Progenitor cell of endocrine pancreas (in vitro differentiated cells): ENCODE results near the gene NDUFA8. TPM values are rescaled to one million over a fixed set of nuclear protein-coding genes. Genes with fewer than 3 reads are reported as not detected.

ENCODE experiments used
- DNase-seq: peaks from one replicate; pipeline ENCODE4 v3.0.0; 2021; ENCODE audit warnings: low spot score; ENCODE audit not compliant: unreplicated experiment
- H3K27ac Mint-ChIP-seq: 2 replicates; pipeline ENCODE4 v1.8.0; 2021; ENCODE audit warnings: mild to moderate bottlenecking, moderate library complexity, mixed read lengths
- H3K27me3 Mint-ChIP-seq: 2 replicates; pipeline ENCODE4 v1.8.0; 2021; ENCODE audit warnings: mixed read lengths
- H3K36me3 Mint-ChIP-seq: 2 replicates; pipeline ENCODE4 v1.8.0; 2022; ENCODE audit warnings: mixed read lengths; ENCODE audit not compliant: insufficient read depth
- H3K4me1 Mint-ChIP-seq: 2 replicates; pipeline ENCODE4 v1.8.0; 2021; ENCODE audit warnings: low read depth, mixed read lengths
- H3K4me3 Mint-ChIP-seq: 2 replicates; pipeline ENCODE4 v1.8.0; 2021; ENCODE audit warnings: low read depth, mild to moderate bottlenecking, moderate library complexity, mixed read lengths
- H3K9me3 Mint-ChIP-seq: 2 replicates; pipeline ENCODE4 v1.8.0; 2021; ENCODE audit warnings: low read depth, mixed read lengths
- CTCF ChIP-seq: fragments of 200-600 bp; sonication (generic); IDR thresholded peaks from one replicate; pipeline ENCODE4 v1.5.0; 2021; ENCODE audit warnings: antibody characterized with exemption, mild to moderate bottlenecking; ENCODE audit not compliant: unreplicated experiment
- total RNA-seq: library from RNA; stranded (reverse); gene quantifications from 2 replicates; pipeline ENCODE4 v1.2.1, GENCODE V29; 2021

Gene NDUFA8
- total RNA-seq, 1 donor from 2014 or later: 43.1 TPM

- Mint-ChIP-seq H3K4me3 (no peak overlapping the region), H3K9me3 (no peaks in the 10 kb centered on the region), H3K36me3 (no peaks in the 10 kb centered on the region), H3K4me1 (no peaks in the 10 kb centered on the region), H3K27ac (no peak overlapping the region), H3K27me3 (peaks cover 30% of the 10 kb centered on the region)
- TF ChIP-seq CTCF: no peak
- DNase-seq: no peak
Measured at GRCh38 chr9:122115176-122116035, 44.2 kb downstream of the NDUFA8 start.

DNA sequence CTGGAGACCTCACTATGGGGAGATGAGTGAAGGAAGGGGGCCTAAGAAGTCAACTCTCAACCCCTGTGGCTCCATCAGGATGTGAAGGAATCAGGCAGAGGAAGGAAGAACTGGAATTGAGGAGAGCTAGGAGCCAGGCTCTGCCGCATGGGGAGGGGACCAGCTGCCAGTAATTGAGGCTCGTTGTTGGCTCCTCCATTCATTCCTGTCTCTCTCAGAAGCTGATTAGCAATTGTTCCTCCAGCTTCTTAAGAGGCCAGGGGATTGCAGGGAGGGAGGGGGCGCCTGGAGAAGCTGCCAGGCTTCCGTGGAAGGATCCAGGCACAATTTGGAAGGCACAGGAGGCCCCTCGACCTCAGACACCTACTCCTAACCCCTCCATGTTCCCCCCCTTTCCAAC is 46.0 kb downstream of the NDUFA8 start:
- H3K27me3 Mint-ChIP-seq: peaks cover 34% of the 10 kb centered on the region
- no peaks in the 10 kb centered on the region for H3K4me1 Mint-ChIP-seq
- DNase-seq: no peak
- no peaks in the 10 kb centered on the region for H3K9me3 Mint-ChIP-seq
- no peak overlapping the region for H3K27ac Mint-ChIP-seq
- TF ChIP-seq CTCF: no peak
- no peaks in the 10 kb centered on the region for H3K36me3 Mint-ChIP-seq
- H3K4me3 Mint-ChIP-seq: no peak overlapping the region

- no peaks in the 10 kb centered on the region for H3K9me3 Mint-ChIP-seq
- no peaks in the 10 kb centered on the region for H3K4me1 Mint-ChIP-seq
- no peak for DNase-seq
- no peak for TF ChIP-seq CTCF
- no peak overlapping the region for H3K27ac Mint-ChIP-seq
- no peaks in the 10 kb centered on the region for H3K36me3 Mint-ChIP-seq
- no peak overlapping the region for H3K4me3 Mint-ChIP-seq
- peaks cover 42% of the 10 kb centered on the region for H3K27me3 Mint-ChIP-seq
Measured at GRCh38 chr9:122112238-122112637, 47.3 kb downstream of the NDUFA8 start.

- H3K27me3 Mint-ChIP-seq: peaks cover 42% of the 10 kb centered on the region
- H3K27ac Mint-ChIP-seq: no peak overlapping the region
- TF ChIP-seq CTCF: no peak
- H3K9me3 Mint-ChIP-seq: no peaks in the 10 kb centered on the region
- no peak overlapping the region for H3K4me3 Mint-ChIP-seq
- no peak for DNase-seq
- no peaks in the 10 kb centered on the region for H3K4me1 Mint-ChIP-seq
- H3K36me3 Mint-ChIP-seq: no peaks in the 10 kb centered on the region
Measured at GRCh38 chr9:122111413-122112085, 48.0 kb downstream of the NDUFA8 start.

DNA sequence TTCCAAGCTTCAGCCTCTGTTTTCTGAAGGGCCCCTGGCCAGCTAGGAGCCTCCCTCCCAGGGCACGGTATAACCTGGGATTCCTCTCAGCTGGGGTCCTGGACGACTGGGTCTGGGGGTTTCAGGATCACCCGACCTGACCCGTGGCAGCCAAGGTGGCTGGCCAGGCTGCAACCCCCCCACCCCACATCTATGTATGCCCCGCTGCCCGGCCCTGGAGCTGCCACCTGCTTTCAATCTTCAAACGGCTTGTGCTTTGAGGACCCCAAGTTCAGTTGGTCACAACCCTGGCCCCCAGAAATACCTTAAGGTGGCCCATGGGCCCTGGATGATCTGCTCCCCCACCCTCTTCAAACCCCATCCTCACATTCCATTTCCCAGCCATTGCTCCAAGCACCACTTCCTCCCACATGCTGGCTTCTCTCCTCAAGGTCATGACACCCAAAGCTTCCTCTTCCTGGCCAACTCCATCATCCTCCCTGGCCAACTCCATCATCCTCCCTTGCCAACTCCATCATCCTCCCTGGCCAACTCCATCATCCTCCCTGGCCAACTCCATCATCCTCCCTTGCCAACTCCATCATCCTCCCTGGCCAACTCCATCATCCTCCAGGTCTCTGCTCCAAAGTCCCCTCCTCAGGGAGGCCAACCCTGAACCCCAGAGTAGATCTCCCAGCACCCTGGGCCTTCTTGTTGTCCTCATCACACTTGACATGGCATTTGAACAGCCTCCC is 49.3 kb downstream of the NDUFA8 start:
- H3K27ac Mint-ChIP-seq: no peak overlapping the region
- peaks cover 35% of the 10 kb centered on the region for H3K27me3 Mint-ChIP-seq
- no peaks in the 10 kb centered on the region for H3K4me1 Mint-ChIP-seq
- no peaks in the 10 kb centered on the region for H3K9me3 Mint-ChIP-seq
- TF ChIP-seq CTCF: no peak
- H3K36me3 Mint-ChIP-seq: no peaks in the 10 kb centered on the region
- no peak overlapping the region for H3K4me3 Mint-ChIP-seq
- DNase-seq: no peak
